ENCODE measurements around the gene MCTP2. TPM values are rescaled to one million over a fixed set of nuclear protein-coding genes. Genes with fewer than 3 reads are reported as not detected.

The MCTP2 gene
- total and polyA plus RNA-seq, 2 of the 13 experiments (the other 11 are each of a cell fraction or from before 2014, with no cell fraction given): 5.1 to 8.6 TPM

GRCh38 chr15:94338243-94338846, 107.0 kb downstream of the MCTP2 start:
- no peak overlapping the region for H3K4me3 ChIP-seq (replicated peaks in 1 of 3; ENCODE audit: insufficient read depth in 1 of 3, low read depth in 2 of 3, low read length in 3 of 3)
- intact Hi-C loops (cut with micrococcal nuclease; ENCODE audit: unreplicated experiment) (no loop called here), in situ Hi-C loops (cut with HindIII; ENCODE audit: extremely low pct_ligation_motif_present, low pct_unique_long_range_greater_than_20kb) (no loop called here)
- no peak overlapping the region for H3K4me2 ChIP-seq (ENCODE audit: low read depth, low read length)
- DNase-seq (ENCODE audit: low spot score): no peak
- H2AFZ ChIP-seq (ENCODE audit: low read length): no peak overlapping the region
- no TSS peak for BruUV-seq (replicated peaks)
- H3K4me1 ChIP-seq (ENCODE audit: insufficient read depth, low read length): peaks cover 19% of the 10 kb centered on the region
- H3K9me3 ChIP-seq (ENCODE audit: low read length): no peaks in the 10 kb centered on the region
- H3K79me2 ChIP-seq (ENCODE audit: insufficient read depth, low read length): no peaks in the 10 kb centered on the region
- no peak overlapping the region for H3K27ac ChIP-seq (ENCODE audit: extremely low read length, insufficient read depth, low read length)
- TF ChIP-seq ZNF362 (CRISPR knock-in tag; IDR thresholded peaks at IDR 0.05; ENCODE audit: borderline replicate concordance) (no peak), GRHL1 (CRISPR knock-in tag; conservative IDR thresholded peaks at IDR 0.05) (no peak), ZNF570 (CRISPR knock-in tag; IDR thresholded peaks at IDR 0.05; ENCODE audit: borderline replicate concordance) (no peak), FOSL2 (CRISPR knock-in tag; IDR thresholded peaks at IDR 0.05) (no peak), CC2D1A (CRISPR knock-in tag; IDR thresholded peaks at IDR 0.05) (no peak), THAP8 (CRISPR knock-in tag; IDR thresholded peaks at IDR 0.05; ENCODE audit: borderline replicate concordance) (no peak)
- no peaks in the 10 kb centered on the region; a peak in 1 of 5 replicates for H3K27me3 ChIP-seq (ENCODE audit: control insufficient read depth in 1 of 2, insufficient read depth in 2 of 2, low read length in 2 of 2)
- no peaks in the 10 kb centered on the region for H3K36me3 ChIP-seq (replicated peaks in 1 of 2; ENCODE audit: control insufficient read depth in 1 of 2, insufficient read depth in 2 of 2, low read length in 2 of 2)
- ChIA-PET CTCF (ENCODE audit: low intra/inter-chr PET ratio, low total read pairs) (no interaction called here), POLR2A (no interaction called here)
- no peaks in the 10 kb centered on the region for H4K20me1 ChIP-seq (ENCODE audit: insufficient read depth, low read length)
- ATAC-seq: no peak
- FAIRE-seq: no peak
- WGBS (ENCODE audit: low lambda C conversion rate): 62% methylated on average over 16 of the region's 16 CpGs
- no peak overlapping the region for H3K9ac ChIP-seq (ENCODE audit: insufficient read depth, low read depth, low read length)

All from HepG2 (cell line).